HepG2 (cell line): ENCODE data around the gene RSAD2. TPM values are rescaled to one million over a fixed set of nuclear protein-coding genes. Genes with fewer than 3 reads are reported as not detected.

ENCODE experiments used
- ATAC-seq: fragments of 200-7000 bp; cut with Tn5 transposase; 3 replicates; pipeline ENCODE4 v1.9.1; 2020; ENCODE audit warnings: mild to moderate bottlenecking, moderate library complexity
- BruUV-seq: library from RNA; stranded (reverse); fragments of 400-500 nt; replicated peaks from 2 replicates; lab custom pipeline; 2021; lab: Mats Ljungman, UMichigan
- CTCF ChIA-PET: fragments of 300-600 bp; formaldehyde crosslinking; extraction: SDS; loops from one replicate; lab custom pipeline; 2021; ENCODE audit warnings: low total read pairs, inconsistent platforms, low intra/inter-chr PET ratio; lab: Yijun Ruan, JAX
- POLR2A ChIA-PET: fragments of 350-600 bp; sonication (Branson Sonifier 250); formaldehyde crosslinking; loops from one replicate; lab custom pipeline; 2020; ENCODE audit warnings: antibody characterized with exemption, inconsistent platforms; lab: Yijun Ruan, JAX
- DNase-seq: peaks from one replicate; pipeline ENCODE4 v3.0.0-alpha.2; 2015; ENCODE audit warnings: low spot score
- FAIRE-seq: peaks from 3 replicates; lab custom pipeline; 2011; peaks lifted over from hg19 to GRCh38; lab: Jason Lieb, UNC
- H2AFZ ChIP-seq: one replicate; pipeline ENCODE4 v1.6.1; 2011; ENCODE audit warnings: low read length, inconsistent platforms
- H3K27ac ChIP-seq: fragments of 300-600 bp; 3 replicates; pipeline ENCODE4 v1.8.0; 2011; ENCODE audit warnings: mixed run types, mild to moderate bottlenecking, mixed read lengths, low read length, inconsistent platforms; ENCODE audit not compliant: insufficient read depth; ENCODE audit errors: extremely low read length
- H3K27me3 ChIP-seq, 2 experiments: fragments of 200-600 bp in 1 of 2; 2 replicates in 1 of 2; 3 replicates in 1 of 2; pipeline versions ENCODE4 v1.6.0 to v1.8.0; 2011; ENCODE audit warnings: low read length in 2 of 2, mild to moderate bottlenecking in 2 of 2, moderate library complexity in 2 of 2, inconsistent platforms in 1 of 2; ENCODE audit not compliant: insufficient read depth in 2 of 2, control insufficient read depth in 1 of 2
- H3K36me3 ChIP-seq, 2 experiments: fragments of 200-600 bp in 1 of 2; replicated peaks in 1 of 2; 2 replicates in 1 of 2; 3 replicates in 1 of 2; pipeline versions ENCODE4 v1.5.1 to v1.8.0; 2011; ENCODE audit warnings: low read length in 2 of 2, inconsistent platforms in 1 of 2; ENCODE audit not compliant: insufficient read depth in 2 of 2, control insufficient read depth in 1 of 2
- H3K4me1 ChIP-seq: 2 replicates; pipeline ENCODE4 v1.5.1; 2012; ENCODE audit warnings: low read length, inconsistent platforms; ENCODE audit not compliant: insufficient read depth
- H3K4me2 ChIP-seq: 2 replicates; pipeline ENCODE4 v1.6.0; 2011; ENCODE audit warnings: low read depth, low read length, inconsistent platforms
- H3K4me3 ChIP-seq, 3 experiments: fragments of 200-600 bp in 1 of 3; sonication (generic), shearing (Covaris generic) in 1 of 3; replicated peaks in 1 of 3; 2 replicates each; pipeline ENCODE4 v1.5.1; 2011 to 2016; ENCODE audit warnings: low read length in 3 of 3, inconsistent platforms in 2 of 3, low read depth in 2 of 3, mild to moderate bottlenecking in 2 of 3, control low read depth in 1 of 3, mixed read lengths in 1 of 3; ENCODE audit not compliant: insufficient read depth in 1 of 3
- H3K79me2 ChIP-seq: one replicate; pipeline ENCODE4 v1.6.1; 2011; ENCODE audit warnings: low read length, inconsistent platforms; ENCODE audit not compliant: insufficient read depth
- H3K9ac ChIP-seq: 2 replicates; pipeline ENCODE4 v1.6.0; 2011; ENCODE audit warnings: mild to moderate bottlenecking, low read depth, low read length, inconsistent platforms; ENCODE audit not compliant: insufficient read depth
- H3K9me3 ChIP-seq: 2 replicates; pipeline ENCODE4 v1.5.1; 2012; ENCODE audit warnings: mild to moderate bottlenecking, low read length
- H4K20me1 ChIP-seq: 2 replicates; pipeline ENCODE4 v1.6.0; 2011; ENCODE audit warnings: inconsistent platforms, mild to moderate bottlenecking, low read length, moderate library complexity; ENCODE audit not compliant: insufficient read depth
- CBX1 ChIP-seq: IDR thresholded peaks from one replicate; pipeline ENCODE4 v1.6.1; 2016; ENCODE audit warnings: antibody characterized with exemption, low read depth
- CHCHD3 ChIP-seq: sonication (generic); formaldehyde crosslinking; IDR thresholded peaks from 2 replicates; pipeline ENCODE4 v1.8.0; 2022; ENCODE audit warnings: mild to moderate bottlenecking, missing genetic modification reagents, moderate library complexity
- SYNCRIP ChIP-seq: fragments of 200-400 bp; formaldehyde crosslinking; IDR thresholded peaks from 2 replicates; pipeline ENCODE4 v1.6.1; 2018; ENCODE audit warnings: mild to moderate bottlenecking, low read depth, low read length; ENCODE audit not compliant: insufficient read depth
- TCF12 ChIP-seq, 2 experiments: fragments of 450-650 bp in 1 of 2; sonication (generic) in 1 of 2; formaldehyde crosslinking in 1 of 2; IDR thresholded peaks; 2 replicates each; pipeline versions ENCODE4 v1.6.1 to v1.8.0; 2017 to 2022; ENCODE audit warnings: antibody characterized with exemption in 1 of 2, mild to moderate bottlenecking in 1 of 2, missing genetic modification reagents in 1 of 2, moderate library complexity in 1 of 2
- ZNF124 ChIP-seq: sonication (generic); formaldehyde crosslinking; IDR thresholded peaks from 2 replicates; pipeline ENCODE4 v1.4.0; 2020; ENCODE audit warnings: missing genetic modification reagents
- ZNF709 ChIP-seq: sonication (generic); formaldehyde crosslinking; IDR thresholded peaks from 2 replicates; pipeline ENCODE4 v1.5.0; 2020; ENCODE audit warnings: mild to moderate bottlenecking, missing genetic modification reagents
- ZNF780A ChIP-seq: sonication (generic); formaldehyde crosslinking; IDR thresholded peaks from 2 replicates; pipeline ENCODE4 v1.8.0; 2022; ENCODE audit warnings: mild to moderate bottlenecking, missing genetic modification reagents, moderate library complexity
- WGBS: methylation state at CpG from one replicate; pipeline ENCODE4 v1.1.6; 2017; ENCODE audit warnings: low lambda C conversion rate; 5-methylcytosine and 5-hydroxymethylcytosine counted together
- in situ Hi-C: cut with HindIII; loops from 2 replicates; pipeline ENCODE4 v1.10.0; 2017; ENCODE audit warnings: low pct_unique_long_range_greater_than_20kb; ENCODE audit not compliant: extremely low pct_ligation_motif_present
- intact Hi-C: fragments of 100-400 bp; cut with micrococcal nuclease; formaldehyde crosslinking; loops from one replicate; pipeline ENCODE4 v1.10.0; 2022; ENCODE audit not compliant: unreplicated experiment
- polyA plus RNA-seq, 8 experiments: library from polyadenylated mRNA; depleted of rRNA in 3 of 8; stranded (reverse) in 7 of 8; unstranded in 1 of 8; fragments of >200 nt; fragmentation: Illumina TruSeq in 4 of 8; extraction: Trizol in 4 of 8; gene quantifications; 2 replicates each; pipeline versions ENCODE4 v1.2.1 to v1.2.3, GENCODE V29; 2011 to 2016; ENCODE audit warnings: low read depth in 4 of 8, missing spikeins in 1 of 8, mixed read lengths in 1 of 8; ENCODE audit not compliant: insufficient read depth in 1 of 8
- total RNA-seq, 5 experiments: library from RNA; depleted of rRNA; stranded (reverse); fragments of >200 nt; fragmentation: Illumina TruSeq; extraction: Trizol; gene quantifications; 2 replicates each; pipeline ENCODE4 v1.2.3, GENCODE V29; 2016; ENCODE audit warnings: low read depth in 1 of 5

RSAD2 gene
- total and polyA plus RNA-seq, 2 of the 13 experiments (the other 11 are each of a cell fraction or from before 2014, with no cell fraction given) = 0.11 TPM; not detected in 1

- no peak for TF ChIP-seq TCF12 (IDR thresholded peaks at IDR 0.05)
- TF ChIP-seq TCF12 (CRISPR knock-in tag; IDR thresholded peaks at IDR 0.05) = no peak
These were observed 50.2 kb downstream of the RSAD2 start (continued) for GRCh38 chr2:6927753-6928152.

DNA sequence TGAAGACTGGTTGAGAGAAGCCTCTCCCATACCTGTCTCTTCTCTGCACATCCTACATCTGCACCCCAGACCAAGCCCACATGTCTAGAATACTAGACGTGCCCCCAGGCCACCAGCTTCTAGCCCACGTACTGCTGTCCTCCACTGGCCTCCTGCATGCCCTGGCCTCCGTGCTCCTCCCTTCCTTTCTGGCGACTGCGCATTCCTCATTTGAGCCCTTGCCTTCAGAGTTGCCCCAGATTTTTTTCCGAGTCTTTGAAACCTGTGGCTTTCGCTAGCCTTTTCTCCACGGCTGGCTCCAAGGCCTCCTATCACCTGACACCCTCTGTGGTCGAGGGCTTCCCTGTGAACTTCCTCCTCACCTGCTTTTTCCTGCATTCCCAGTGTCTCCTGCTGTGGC is 50.9 kb downstream of the RSAD2 start:
- Histone ChIP-seq H3K27me3 (no peaks in the 10 kb centered on the region), H3K4me3 (no peak overlapping the region), H3K9me3 (no peaks in the 10 kb centered on the region), H3K36me3 (no peaks in the 10 kb centered on the region; a peak in 2 of 5 replicates), H3K79me2 (peaks cover 16% of the 10 kb centered on the region), H3K4me2 (no peak overlapping the region), H2AFZ (no peak overlapping the region), H3K9ac (no peak overlapping the region), H3K27ac (no peak overlapping the region), H4K20me1 (no peaks in the 10 kb centered on the region; the same call in none of the 2 replicates), H3K4me1 (peaks cover 45% of the 10 kb centered on the region)
- DNase-seq (no peak), ATAC-seq (no peak), FAIRE-seq (no peak)
- WGBS = 96% methylated on average over 9 of the region's 9 CpGs
- BruUV-seq = no TSS peak
- intact Hi-C loops (no loop called here), in situ Hi-C loops (no loop called here)
- CTCF ChIA-PET = no interaction called here
- POLR2A ChIA-PET = no interaction called here
- TF ChIP-seq CHCHD3 (CRISPR knock-in tag) (no peak), SYNCRIP (no peak), ZNF124 (CRISPR knock-in tag) (no peak), CBX1 (no peak), ZNF709 (CRISPR knock-in tag) (0 out of 2 replicates have a peak, but pooled peaks have one; percentile 33), ZNF780A (CRISPR knock-in tag) (no peak)
